ENCODE data around the gene ICAM1.
"Not testable (repeated sequence)": the region's sequence is repeated elsewhere in the genome, so short reads cannot be mapped to it uniquely, and the experiment has no call there.

- not testable (repeated sequence) for TF ChIP-seq POLR2A, CTCF, POLR2AphosphoS5 (IDR thresholded peaks at IDR 0.05)
Measured at GRCh38 chr19:10282043-10282442, 11.1 kb downstream of the ICAM1 start.

Measured in prostate gland (tissue), 2 donors.